HG03108 (cell line): Measurements from ENCODE around the gene CFAP251.

Source experiments
- ATAC-seq: cut with Tn5 transposase; IDR thresholded peaks from one replicate; pipeline ENCODE4 v1.9.1; 2021; ENCODE audit warnings: moderate library complexity; ENCODE audit not compliant: unreplicated experiment

The CFAP251 gene

DNA sequence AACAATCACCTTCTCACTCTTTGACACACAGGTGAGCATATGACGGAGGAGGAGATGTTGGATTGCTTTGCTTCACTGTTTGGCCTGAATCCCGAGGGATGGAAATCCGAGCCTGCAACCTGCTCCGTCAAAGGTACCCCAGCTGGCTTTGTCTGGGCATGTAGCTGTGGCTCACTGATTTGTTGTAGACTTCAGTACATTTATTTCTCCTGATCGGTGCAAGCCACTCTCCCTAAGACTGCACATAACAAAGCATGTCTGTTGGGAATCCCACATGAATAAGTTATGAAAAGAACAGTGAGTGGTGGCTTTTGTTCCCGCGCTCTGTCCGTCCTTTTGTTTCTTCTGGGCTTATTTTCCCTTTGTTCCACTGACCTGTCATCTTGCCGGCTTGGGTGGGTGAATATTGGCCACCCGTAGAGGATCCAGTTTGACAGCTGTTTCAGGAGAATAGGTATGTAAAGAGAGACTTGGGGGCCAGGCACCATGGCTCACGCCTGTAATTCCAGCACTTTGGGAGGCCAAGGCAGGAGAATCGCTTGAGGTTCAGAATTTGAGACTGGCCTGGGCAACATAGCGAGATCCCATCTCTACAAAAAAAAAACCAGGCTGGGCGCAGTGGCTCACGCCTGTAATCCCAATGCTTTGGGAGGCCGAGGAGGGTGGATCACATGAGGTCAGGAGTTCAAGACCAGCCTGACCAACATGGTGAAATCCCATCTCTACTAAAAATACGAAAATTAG lies 83.2 kb downstream of the CFAP251 start:
- ATAC-seq = no peak

- no peak for ATAC-seq
Measured at GRCh38 chr12:122003651-122004611, 85.5 kb downstream of the CFAP251 start.

DNA sequence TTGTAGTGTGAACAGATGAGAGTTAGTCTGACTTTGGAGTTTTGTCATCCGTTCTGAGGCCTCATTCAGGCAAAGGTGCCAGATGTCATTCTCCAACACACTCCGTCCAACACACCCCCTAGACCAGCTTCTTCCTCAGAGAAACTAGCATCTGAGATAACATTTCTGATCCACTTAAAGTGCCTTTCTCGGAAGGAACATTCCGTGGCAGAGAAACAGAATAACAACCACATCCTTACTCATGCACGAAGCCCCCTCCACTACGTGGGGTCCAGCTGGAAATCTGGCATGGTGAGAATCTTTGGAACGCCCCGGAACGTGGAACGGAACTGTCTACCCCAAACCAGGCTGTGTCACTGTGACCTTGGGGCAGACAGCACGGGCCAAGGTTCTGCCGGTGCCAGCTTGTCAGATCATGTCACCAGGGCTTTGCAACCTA lies 86.3 kb downstream of the CFAP251 start:
- no peak for ATAC-seq

DNA sequence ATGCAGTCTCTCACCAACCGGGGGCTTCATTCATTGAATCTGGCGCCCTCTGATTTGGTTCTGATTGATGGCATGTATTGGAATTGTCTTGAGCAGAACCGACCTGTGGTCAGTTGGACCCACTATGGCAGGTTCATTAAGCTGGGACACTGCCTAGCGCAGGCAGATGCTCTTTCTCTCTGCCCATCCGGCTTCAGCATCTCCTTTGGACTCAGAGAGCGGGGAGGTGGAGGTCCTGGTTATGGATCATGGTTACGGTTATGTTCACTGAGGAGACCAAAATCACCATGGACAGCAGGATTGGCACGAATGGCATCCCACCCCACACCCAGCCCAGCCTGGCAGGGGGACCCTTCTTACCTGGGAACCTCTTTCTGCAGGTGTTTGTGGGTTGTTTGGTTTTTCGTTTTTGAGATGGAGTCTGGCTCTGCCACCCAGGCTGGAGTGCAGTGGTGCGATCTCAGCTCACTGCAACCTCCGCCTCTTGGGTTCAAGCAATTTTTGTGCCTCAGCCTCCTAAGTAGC lies 86.9 kb downstream of the CFAP251 start:
- ATAC-seq = no peak

GRCh38 chr12:122006186-122006926 lies 88.0 kb downstream of the CFAP251 start:
- no peak for ATAC-seq

DNA sequence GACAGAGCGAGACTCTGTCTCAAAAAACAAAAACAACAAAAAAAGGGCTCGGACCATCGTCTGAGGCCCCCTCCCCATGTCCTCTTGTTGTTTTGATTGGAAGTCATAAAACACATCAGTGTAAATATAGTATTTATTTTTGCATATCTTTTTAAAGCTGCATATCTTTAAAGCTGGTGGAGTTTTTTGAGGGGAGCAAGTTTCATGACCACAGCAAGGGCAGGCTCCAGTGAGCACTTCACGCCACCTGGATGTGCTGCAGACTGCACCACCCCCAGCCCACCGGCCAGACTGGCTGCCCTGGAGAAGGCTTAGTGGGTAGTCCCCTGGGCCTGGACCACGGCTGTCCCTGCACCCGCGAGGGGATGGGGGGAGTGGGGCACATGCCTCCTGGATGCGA lies 91.3 kb downstream of the CFAP251 start:
- no peak for ATAC-seq

DNA sequence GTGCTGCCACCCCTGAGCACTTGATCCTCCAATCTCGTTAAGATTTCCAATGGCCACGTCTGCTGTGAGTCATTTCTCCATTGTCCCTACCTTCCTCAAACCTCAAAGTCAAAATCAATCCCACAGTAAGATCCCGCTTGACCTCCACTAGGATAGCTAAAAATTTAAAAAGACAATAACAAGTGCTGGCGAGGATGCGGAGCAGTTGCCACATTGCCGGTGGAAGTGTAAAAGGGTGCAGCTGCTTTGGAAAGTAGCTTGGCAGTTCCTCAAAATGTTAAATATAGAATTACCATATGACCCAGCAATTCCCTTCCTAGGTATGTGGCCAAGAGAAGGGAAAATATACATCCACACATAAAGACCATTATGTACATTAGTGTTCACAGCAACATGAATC lies 93.8 kb downstream of the CFAP251 start:
- ATAC-seq = no peak

- ATAC-seq = no peak
Measured at GRCh38 chr12:122013136-122013535, 94.7 kb downstream of the CFAP251 start.

GRCh38 chr12:122013791-122014590 lies 95.6 kb downstream of the CFAP251 start:
- ATAC-seq = no peak

GRCh38 chr12:122014781-122015180 lies 96.4 kb downstream of the CFAP251 start:
- ATAC-seq = no peak

DNA sequence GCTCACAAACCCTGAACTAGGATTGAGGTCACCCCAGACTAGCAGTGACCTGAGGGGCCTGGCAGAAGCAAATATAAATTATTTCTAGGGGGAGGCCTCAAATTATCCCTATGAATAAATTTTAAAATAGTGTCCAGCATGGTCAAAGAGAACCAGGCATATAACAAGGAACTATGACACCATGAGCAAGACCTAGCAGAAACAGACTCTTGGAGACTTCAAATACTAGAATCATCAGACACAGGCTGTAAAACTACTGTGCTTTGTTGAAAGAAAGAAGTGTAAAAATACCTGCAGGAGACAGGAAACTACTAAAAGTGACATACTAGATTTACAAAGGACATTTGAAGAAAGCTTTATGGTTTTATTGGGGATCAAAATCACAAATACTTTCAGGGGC lies 100.1 kb downstream of the CFAP251 start:
- ATAC-seq = no peak

DNA sequence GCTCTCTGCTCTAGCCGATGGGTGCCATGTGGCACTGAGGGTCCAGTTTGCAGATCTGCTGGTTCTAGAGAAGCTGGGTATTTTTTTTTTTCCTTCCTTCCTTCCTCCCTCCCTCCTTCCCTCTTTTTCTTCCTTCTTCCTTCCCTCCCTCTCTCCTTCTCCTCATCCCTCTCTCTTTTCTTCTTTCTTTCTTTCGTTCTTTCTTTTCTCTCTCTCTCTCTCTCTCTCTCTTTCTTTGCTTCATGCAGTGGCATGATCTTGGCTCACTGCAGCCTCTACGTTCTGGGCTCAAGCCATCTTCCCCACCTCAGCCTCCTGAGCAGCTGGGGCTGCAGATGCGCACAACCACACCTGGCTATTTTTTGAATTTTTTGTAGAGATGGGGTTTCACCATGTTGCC lies 100.5 kb downstream of the CFAP251 start:
- ATAC-seq = no peak

GRCh38 chr12:122020795-122021192 lies 102.4 kb downstream of the CFAP251 start:
- ATAC-seq = no peak

DNA sequence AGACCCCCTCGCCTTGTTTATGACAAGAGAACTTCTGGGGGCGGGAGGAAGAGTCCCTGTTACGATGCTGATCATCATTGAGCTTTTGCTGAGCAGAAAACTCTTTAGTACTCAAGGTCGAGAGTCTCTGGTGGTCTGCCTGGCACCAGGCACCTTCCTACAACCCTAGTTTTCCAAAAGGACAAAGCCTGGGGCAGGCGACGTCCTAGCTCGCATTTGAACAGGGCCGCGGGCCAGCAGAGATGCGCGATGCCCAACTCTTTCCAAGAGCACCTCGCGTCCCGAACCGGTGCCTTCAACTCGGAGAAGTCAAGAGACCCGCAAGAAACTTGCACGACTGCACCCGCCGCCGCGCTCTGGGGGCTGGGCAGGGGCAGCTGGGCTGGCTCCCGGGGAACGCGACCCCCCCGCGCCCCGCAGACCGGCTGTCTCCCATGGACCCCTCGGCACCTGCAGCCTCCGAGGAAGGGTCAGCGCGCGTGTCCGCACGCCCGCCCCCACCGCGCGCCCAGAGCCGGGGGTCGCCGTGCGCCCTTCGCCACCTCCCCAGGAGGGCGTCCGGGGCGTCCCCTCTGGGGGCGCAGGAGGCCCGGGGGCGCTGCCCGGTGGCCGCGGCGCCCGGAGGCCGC lies 102.9 kb downstream of the CFAP251 start:
- ATAC-seq = no peak

DNA sequence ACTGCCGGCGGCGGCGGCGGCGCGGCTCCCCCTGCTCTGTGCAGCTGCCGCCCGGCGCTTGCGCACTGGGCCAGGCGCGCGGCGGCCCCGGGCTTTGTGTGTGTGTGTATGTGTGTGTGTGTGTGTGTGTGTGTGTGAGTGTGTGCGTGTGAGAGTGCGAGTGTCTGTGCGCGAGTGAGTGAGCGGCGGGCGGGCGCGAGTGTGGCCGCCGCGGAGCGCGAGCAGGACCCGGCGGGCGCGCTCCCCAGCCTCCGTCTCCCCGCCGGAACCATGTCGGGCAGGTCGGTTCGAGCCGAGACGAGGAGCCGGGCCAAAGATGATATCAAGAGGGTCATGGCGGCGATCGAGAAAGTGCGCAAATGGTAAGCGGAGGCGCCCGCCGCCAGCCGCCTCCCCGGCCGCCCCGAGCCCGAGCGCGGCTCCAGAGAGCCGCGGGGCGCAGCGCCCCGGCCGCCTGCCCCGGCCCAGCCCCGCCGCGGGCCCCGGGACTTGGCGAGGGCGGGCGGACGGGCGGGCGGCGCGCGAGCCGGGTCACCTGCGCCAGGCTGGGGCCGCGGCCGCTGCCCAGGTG lies 103.5 kb downstream of the CFAP251 start, which contains the start of gene BCL7A:
Gene BCL7A (plus strand): TSS at position 63 of the 571 bp plus-strand sequence. CDS start 208 bp downstream, at position 271.
- ATAC-seq = no peak

DNA sequence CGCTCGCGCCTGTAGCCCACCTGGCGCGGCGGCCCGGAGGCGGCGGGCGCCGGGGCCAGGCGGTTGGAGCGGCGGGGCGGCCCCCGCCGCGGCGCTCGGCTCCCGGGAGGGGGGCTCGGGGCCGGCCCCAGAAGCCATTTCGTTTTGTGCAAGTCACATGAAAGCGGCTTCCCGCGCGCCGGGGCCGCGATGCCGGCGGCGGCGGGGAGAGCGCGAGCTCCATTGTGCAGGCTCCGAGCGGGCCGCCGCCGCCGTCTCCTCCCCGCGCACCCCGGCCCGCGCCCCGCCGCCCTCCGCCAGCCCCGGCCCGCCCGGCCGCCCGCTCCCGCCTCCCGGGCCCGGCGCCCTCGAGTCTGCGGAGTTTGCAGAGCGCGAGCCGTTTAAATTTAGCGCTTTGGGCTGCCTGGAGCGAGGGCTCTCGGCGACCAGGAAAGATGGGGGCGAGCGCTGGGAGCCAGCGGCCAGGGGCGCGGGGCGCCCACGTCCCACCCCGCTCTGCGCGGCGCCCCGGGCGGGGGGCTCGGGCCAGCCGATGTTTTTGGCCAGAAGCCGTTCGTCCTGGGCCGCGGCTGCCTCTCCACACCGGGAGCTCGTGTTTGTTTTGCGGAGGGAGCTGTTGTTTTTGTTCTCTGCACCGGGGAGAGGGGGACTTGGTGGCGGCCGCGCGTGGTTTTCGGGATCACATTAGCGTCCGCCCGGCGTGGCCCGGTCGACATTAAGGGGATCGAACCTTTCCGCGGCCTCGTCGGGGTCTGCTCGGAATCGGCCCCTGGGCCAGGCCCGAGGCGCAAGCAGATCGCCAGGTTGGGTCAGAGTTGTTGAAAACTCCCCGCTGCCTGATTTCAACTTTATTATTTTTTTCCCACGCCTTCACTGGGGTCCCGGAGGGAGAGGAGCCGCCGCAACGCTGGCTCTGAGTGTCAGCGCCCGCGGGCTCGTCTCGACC lies 104.3 kb downstream of the CFAP251 start:
- no peak for ATAC-seq

DNA sequence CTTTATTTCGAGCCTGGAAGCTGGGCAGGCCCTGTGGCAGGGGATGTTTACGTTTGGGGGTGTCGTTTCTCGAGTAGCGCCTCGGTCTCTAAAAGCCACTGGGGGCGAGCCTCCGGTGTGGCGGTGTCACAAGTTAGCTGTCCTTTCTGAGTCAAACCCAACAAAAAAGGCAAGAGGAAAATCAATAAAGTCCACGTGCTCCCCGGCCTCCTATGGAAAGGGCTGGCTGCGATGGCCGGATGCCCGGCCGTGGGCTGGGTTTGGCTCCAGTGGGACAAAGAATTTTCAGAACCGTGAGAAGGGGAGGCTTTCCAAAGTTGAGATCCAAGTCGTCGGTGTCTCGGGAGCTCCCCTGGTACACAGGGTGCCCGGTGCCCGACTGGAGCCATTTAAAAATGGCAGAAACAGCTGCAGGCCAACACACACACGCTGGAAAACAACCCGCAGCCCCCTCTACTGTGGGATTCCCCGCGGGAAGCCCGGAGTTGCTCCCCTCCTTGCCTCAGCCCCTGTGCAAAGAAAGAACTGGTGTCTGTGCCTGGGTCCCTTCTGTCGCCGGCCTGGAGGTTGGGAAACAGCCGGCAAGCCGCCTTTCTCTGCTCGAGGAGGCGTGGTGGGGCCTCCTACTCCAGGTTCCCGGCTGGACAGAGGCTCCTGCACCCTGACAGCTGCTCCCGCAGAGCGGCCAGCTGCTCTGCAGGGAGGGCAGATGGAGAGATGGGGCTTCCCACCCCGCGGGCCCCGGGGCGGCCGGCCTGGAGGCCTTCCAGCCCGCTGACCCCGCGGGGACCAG lies 105.1 kb downstream of the CFAP251 start:
- ATAC-seq = no peak
